Uterus (tissue), 4 donors: Measurements from ENCODE around the gene ADGRF5. TPM values are rescaled to one million over a fixed set of nuclear protein-coding genes. Genes with fewer than 3 reads are reported as not detected.

Experiments
- DNase-seq, 2 donors: peaks; one replicate each; pipeline ENCODE4 v3.0.0-alpha.2; 2019 to 2020
- H3K27ac ChIP-seq, 2 donors: fragments of 200-600 bp; sonication (generic); 1 replicate in 1 of 2; 2 replicates in 1 of 2; pipeline ENCODE4 v1.5.1; 2016 to 2018
- H3K27me3 ChIP-seq, 2 donors: fragments of 200-600 bp; sonication (generic); one replicate each; pipeline ENCODE4 v1.5.1; 2018 to 2019; ENCODE audit warnings: control low read depth in 1 of 2
- H3K36me3 ChIP-seq, 2 donors: fragments of 200-600 bp; sonication (generic); one replicate each; pipeline ENCODE4 v1.5.1; 2019; ENCODE audit warnings: control low read depth in 1 of 2
- H3K4me1 ChIP-seq, 2 donors: fragments of 200-600 bp; sonication (generic); one replicate each; pipeline ENCODE4 v1.5.1; 2018 to 2019; ENCODE audit warnings: control low read depth in 1 of 2
- H3K4me3 ChIP-seq, 2 donors: fragments of 200-600 bp; sonication (generic); 1 replicate in 1 of 2; 2 replicates in 1 of 2; pipeline ENCODE4 v1.5.1; 2018 to 2019; ENCODE audit warnings: mild to moderate bottlenecking in 1 of 2
- H3K9me3 ChIP-seq, 2 donors: fragments of 200-600 bp; sonication (generic); one replicate each; pipeline ENCODE4 v1.5.1; 2019; ENCODE audit warnings: control low read depth in 1 of 2
- POLR2A ChIP-seq, 2 donors: fragments of 450-650 bp; IDR thresholded peaks; one replicate each; pipeline ENCODE4 v1.6.1; 2016; ENCODE audit warnings: antibody characterized with exemption in 2 of 2, mild to moderate bottlenecking in 1 of 2, moderate library complexity in 1 of 2
- intact Hi-C: fragments of 100-400 bp; cut with DNase I; formaldehyde crosslinking; loops from one replicate; pipeline ENCODE4 v1.15.1; 2023; ENCODE audit warnings: low total_unique reads
- total RNA-seq, 4 donors: library from RNA; depleted of rRNA in 3 of 4; stranded (reverse); fragments of >200 nt in 3 of 4; gene quantifications; one replicate each; pipeline versions ENCODE4 v1.1.0 to v1.2.4, GENCODE V29; 2014 to 2023
- TF ChIP-seq, protein P1 (sequence below), 4 experiments: fragments of 200-600 bp in 2 of 4; fragments of 450-650 bp in 2 of 4; sonication (generic) in 2 of 4; IDR thresholded peaks; one replicate each; pipeline ENCODE4 v1.5.1; 2016 to 2019; ENCODE audit warnings: antibody characterized with exemption in 4 of 4, mild to moderate bottlenecking in 2 of 4, moderate library complexity in 1 of 4
- donor health status: DM: yes; HTN: yes; CAD: no.

Gene ADGRF5
- total RNA-seq, 4 donors from 2014 or later: 21.5 to 51.2 (median 35.9) TPM

DNA sequence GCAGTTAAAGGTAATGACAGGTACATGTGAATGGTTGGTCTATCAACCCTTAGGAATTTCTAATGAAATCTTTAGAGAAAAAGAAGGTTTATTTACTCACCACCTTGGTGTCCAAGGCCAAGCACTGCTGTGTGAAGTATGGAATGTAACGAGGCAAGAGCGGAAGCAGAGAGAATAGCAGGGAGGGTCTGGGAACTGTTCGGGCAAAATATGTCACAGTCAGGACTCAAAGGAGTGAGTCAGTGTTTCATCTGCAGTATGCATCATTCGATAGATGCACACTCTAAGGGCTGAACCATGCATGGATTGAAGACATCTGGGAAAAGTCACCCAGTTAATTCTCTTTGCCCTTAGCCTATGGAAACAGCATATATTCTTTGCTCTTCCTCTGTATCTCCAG lies 33.2 kb downstream of the ADGRF5 start:
- Histone ChIP-seq H3K36me3 (no peaks in the 10 kb centered on the region), H3K9me3 (no peaks in the 10 kb centered on the region), H3K4me3 (no peak overlapping the region), H3K4me1 (no peaks in the 10 kb centered on the region), H3K27me3 (no peaks in the 10 kb centered on the region), H3K27ac (no peak overlapping the region)
- no peak for TF ChIP-seq POLR2A (IDR thresholded peaks at IDR 0.05)
- TF ChIP-seq, protein P1, sequence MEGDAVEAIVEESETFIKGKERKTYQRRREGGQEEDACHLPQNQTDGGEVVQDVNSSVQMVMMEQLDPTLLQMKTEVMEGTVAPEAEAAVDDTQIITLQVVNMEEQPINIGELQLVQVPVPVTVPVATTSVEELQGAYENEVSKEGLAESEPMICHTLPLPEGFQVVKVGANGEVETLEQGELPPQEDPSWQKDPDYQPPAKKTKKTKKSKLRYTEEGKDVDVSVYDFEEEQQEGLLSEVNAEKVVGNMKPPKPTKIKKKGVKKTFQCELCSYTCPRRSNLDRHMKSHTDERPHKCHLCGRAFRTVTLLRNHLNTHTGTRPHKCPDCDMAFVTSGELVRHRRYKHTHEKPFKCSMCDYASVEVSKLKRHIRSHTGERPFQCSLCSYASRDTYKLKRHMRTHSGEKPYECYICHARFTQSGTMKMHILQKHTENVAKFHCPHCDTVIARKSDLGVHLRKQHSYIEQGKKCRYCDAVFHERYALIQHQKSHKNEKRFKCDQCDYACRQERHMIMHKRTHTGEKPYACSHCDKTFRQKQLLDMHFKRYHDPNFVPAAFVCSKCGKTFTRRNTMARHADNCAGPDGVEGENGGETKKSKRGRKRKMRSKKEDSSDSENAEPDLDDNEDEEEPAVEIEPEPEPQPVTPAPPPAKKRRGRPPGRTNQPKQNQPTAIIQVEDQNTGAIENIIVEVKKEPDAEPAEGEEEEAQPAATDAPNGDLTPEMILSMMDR (IDR thresholded peaks at IDR 0.05): no peak
- intact Hi-C loops: no loop called here
- DNase-seq: no peak

DNA sequence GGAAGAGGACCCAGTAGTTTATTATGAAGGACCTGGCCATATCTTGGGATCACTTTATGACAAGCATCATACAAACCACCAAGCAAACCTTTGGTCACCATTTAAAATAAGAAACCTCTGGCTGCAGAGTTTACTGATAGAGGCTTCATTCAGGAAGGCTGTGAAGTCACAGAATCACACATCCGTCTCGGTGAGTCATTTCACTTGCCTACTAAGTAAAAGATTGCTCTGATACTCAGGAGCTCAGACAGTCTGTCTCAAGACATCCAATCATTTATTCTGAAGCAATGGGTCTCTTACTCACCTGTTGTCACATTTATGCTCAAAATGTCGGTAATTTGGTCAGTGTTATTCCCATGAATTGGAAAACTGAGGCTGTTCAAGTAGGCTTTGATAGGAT lies 33.7 kb downstream of the ADGRF5 start:
- intact Hi-C loops: no loop called here

DNA sequence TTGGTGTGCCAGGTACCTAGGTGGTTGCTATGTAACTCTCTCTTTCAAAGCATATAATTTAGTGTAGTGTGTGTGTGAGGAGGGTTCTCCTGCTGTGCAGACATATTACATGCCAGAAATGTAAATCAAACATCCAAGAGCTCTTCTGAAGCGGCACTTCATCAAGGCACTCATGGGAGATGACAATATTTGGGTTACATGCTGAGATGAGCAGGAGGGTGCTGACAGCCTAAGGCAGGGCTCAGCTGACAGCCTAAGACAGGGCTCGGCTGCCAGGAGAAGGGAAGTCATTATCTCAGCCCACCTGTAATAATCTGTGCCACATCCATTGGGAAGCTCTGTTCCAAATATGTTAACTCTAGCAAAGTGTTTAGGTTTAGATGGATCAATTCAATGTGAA lies 39.1 kb downstream of the ADGRF5 start:
- H3K9me3 ChIP-seq: no peaks in the 10 kb centered on the region
- no peaks in the 10 kb centered on the region for H3K36me3 ChIP-seq
- TF ChIP-seq, protein P1 (IDR thresholded peaks at IDR 0.05): no peak
- no peak for TF ChIP-seq POLR2A (IDR thresholded peaks at IDR 0.05)
- no peaks in the 10 kb centered on the region for H3K4me1 ChIP-seq
- H3K4me3 ChIP-seq: no peak overlapping the region
- H3K27ac ChIP-seq: no peak overlapping the region
- no peak for DNase-seq
- intact Hi-C loops: no loop called here
- no peaks in the 10 kb centered on the region for H3K27me3 ChIP-seq

More for the DNA sequence above, 33.7 kb downstream of the ADGRF5 start:
- Histone ChIP-seq H3K9me3 (no peaks in the 10 kb centered on the region), H3K27ac (no peak overlapping the region), H3K36me3 (no peaks in the 10 kb centered on the region), H3K27me3 (no peaks in the 10 kb centered on the region), H3K4me1 (no peaks in the 10 kb centered on the region), H3K4me3 (no peak overlapping the region)
- no peak for DNase-seq
- TF ChIP-seq, protein P1 (IDR thresholded peaks at IDR 0.05): no peak

DNA sequence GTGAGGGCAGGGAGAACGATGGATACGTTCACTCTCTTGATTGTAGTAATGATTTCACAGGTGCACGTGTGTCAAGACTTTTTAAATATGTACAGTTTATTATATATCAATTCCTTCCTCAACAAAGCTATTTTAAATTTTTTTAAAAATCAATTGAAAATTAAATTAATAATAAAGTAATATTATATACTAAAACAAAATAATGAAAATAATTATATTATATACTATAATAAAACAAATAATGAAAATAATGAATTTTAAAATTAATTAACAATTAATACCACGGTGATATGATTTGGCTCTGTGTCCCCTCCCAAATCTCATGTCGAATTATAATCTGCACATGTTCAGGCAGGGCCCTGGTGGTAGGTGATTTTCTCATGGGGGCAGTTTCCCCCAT lies 42.7 kb downstream of the ADGRF5 start:
- Histone ChIP-seq H3K36me3 (no peaks in the 10 kb centered on the region), H3K4me3 (no peak overlapping the region), H3K27ac (no peak overlapping the region), H3K9me3 (no peaks in the 10 kb centered on the region), H3K27me3 (no peaks in the 10 kb centered on the region), H3K4me1 (no peaks in the 10 kb centered on the region)
- intact Hi-C loops: no loop called here
- no peak for TF ChIP-seq POLR2A (IDR thresholded peaks at IDR 0.05)
- TF ChIP-seq, protein P1 (IDR thresholded peaks at IDR 0.05): no peak
- no peak for DNase-seq

DNA sequence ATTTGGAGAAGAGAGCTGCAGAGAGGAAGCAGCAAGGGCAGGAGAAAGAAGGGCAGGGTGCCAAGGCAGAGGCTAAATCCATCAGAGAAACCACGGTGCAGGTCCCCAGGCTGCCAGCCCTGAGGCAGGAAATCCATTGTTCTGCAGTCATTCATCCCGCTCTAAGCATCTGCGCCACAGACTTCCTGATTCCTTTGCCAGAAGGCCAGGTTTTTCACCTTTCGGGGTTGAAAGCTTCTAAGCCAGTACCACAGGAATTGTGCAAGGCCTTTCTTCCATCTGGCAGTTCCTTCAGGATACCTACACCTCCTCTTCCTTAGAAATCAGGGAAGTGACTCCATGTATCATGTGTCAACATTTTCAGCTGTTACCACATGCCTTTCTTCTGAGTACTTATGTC lies 45.6 kb downstream of the ADGRF5 start:
- TF ChIP-seq, protein P1 (IDR thresholded peaks at IDR 0.05): no peak
- TF ChIP-seq POLR2A (IDR thresholded peaks at IDR 0.05): no peak
- DNase-seq: peak in 1 of 2 donors; percentile 31
- Histone ChIP-seq H3K36me3 (no peaks in the 10 kb centered on the region), H3K4me1 (no peaks in the 10 kb centered on the region), H3K27me3 (no peaks in the 10 kb centered on the region), H3K4me3 (no peak overlapping the region), H3K9me3 (no peaks in the 10 kb centered on the region), H3K27ac (no peak overlapping the region)
- intact Hi-C loops: no loop called here
